ENCODE data around the gene DNAJC27.

Gene DNAJC27

GRCh38 chr2:24958411-24958935 is 13.3 kb downstream of the DNAJC27 start:
- no peak for TF ChIP-seq JUND (IDR thresholded peaks at IDR 0.05; ENCODE audit: low read depth)
- no peak for DNase-seq (ENCODE audit: low read depth in 1 of 2, low spot score in 1 of 2)
- in situ Hi-C loops (cut with HindIII; ENCODE audit: low pct_unique_long_range_greater_than_20kb, low sequenced_read_pairs): no loop called here

GRCh38 chr2:24957976-24958375 is 13.8 kb downstream of the DNAJC27 start:
- in situ Hi-C loops (cut with HindIII; ENCODE audit: low pct_unique_long_range_greater_than_20kb, low sequenced_read_pairs): no loop called here
- DNase-seq (ENCODE audit: low read depth in 1 of 2, low spot score in 1 of 2): no peak
- TF ChIP-seq JUND (IDR thresholded peaks at IDR 0.05; ENCODE audit: low read depth): no peak

- no peak for DNase-seq (ENCODE audit: low read depth in 1 of 2, low spot score in 1 of 2)
- in situ Hi-C loops (cut with HindIII; ENCODE audit: low pct_unique_long_range_greater_than_20kb, low sequenced_read_pairs): no loop called here
- no peak for TF ChIP-seq JUND (IDR thresholded peaks at IDR 0.05; ENCODE audit: low read depth)
Observed at GRCh38 chr2:24957221-24957620, 14.5 kb downstream of the DNAJC27 start.

- TF ChIP-seq JUND (IDR thresholded peaks at IDR 0.05; ENCODE audit: low read depth): no peak
- no peak for DNase-seq (ENCODE audit: low read depth in 1 of 2, low spot score in 1 of 2)
- in situ Hi-C loops (cut with HindIII; ENCODE audit: low pct_unique_long_range_greater_than_20kb, low sequenced_read_pairs): no loop called here
Observed at GRCh38 chr2:24955921-24956320, 15.8 kb downstream of the DNAJC27 start.

GRCh38 chr2:24955232-24955631 is 16.5 kb downstream of the DNAJC27 start:
- DNase-seq (ENCODE audit: low read depth in 1 of 2, low spot score in 1 of 2): no peak
- in situ Hi-C loops (cut with HindIII; ENCODE audit: low pct_unique_long_range_greater_than_20kb, low sequenced_read_pairs): no loop called here
- no peak for TF ChIP-seq JUND (IDR thresholded peaks at IDR 0.05; ENCODE audit: low read depth)

- DNase-seq (ENCODE audit: low read depth in 1 of 2, low spot score in 1 of 2): no peak
- in situ Hi-C loops (cut with HindIII; ENCODE audit: low pct_unique_long_range_greater_than_20kb, low sequenced_read_pairs): no loop called here
- no peak for TF ChIP-seq JUND (IDR thresholded peaks at IDR 0.05; ENCODE audit: low read depth)
Observed at GRCh38 chr2:24950102-24950501, 21.7 kb downstream of the DNAJC27 start.

- in situ Hi-C loops (cut with HindIII; ENCODE audit: low pct_unique_long_range_greater_than_20kb, low sequenced_read_pairs): no loop called here
- no peak for TF ChIP-seq JUND (IDR thresholded peaks at IDR 0.05; ENCODE audit: low read depth)
- DNase-seq (ENCODE audit: low read depth in 1 of 2, low spot score in 1 of 2): no peak
Observed at GRCh38 chr2:24948506-24948905, 23.2 kb downstream of the DNAJC27 start.

- TF ChIP-seq JUND (IDR thresholded peaks at IDR 0.05; ENCODE audit: low read depth): no peak
- no peak for DNase-seq (ENCODE audit: low read depth in 1 of 2, low spot score in 1 of 2)
- in situ Hi-C loops (cut with HindIII; ENCODE audit: low pct_unique_long_range_greater_than_20kb, low sequenced_read_pairs): no loop called here
Observed at GRCh38 chr2:24947561-24948157, 24.1 kb downstream of the DNAJC27 start.

- in situ Hi-C loops (cut with HindIII; ENCODE audit: low pct_unique_long_range_greater_than_20kb, low sequenced_read_pairs): no loop called here
- TF ChIP-seq JUND (IDR thresholded peaks at IDR 0.05; ENCODE audit: low read depth): no peak
- no peak for DNase-seq (ENCODE audit: low read depth in 1 of 2, low spot score in 1 of 2)
Observed at GRCh38 chr2:24945907-24946306, 25.8 kb downstream of the DNAJC27 start.

- in situ Hi-C loops (cut with HindIII; ENCODE audit: low pct_unique_long_range_greater_than_20kb, low sequenced_read_pairs): no loop called here
- no peak for TF ChIP-seq JUND (IDR thresholded peaks at IDR 0.05; ENCODE audit: low read depth)
- DNase-seq (ENCODE audit: low read depth in 1 of 2, low spot score in 1 of 2): no peak
Observed at GRCh38 chr2:24943427-24944053, 28.2 kb downstream of the DNAJC27 start.

GRCh38 chr2:24939353-24939752 is 32.4 kb downstream of the DNAJC27 start:
- DNase-seq (ENCODE audit: low read depth in 1 of 2, low spot score in 1 of 2): no peak
- no peak for TF ChIP-seq JUND (IDR thresholded peaks at IDR 0.05; ENCODE audit: low read depth)
- in situ Hi-C loops (cut with HindIII; ENCODE audit: low pct_unique_long_range_greater_than_20kb, low sequenced_read_pairs): no loop called here

GRCh38 chr2:24937236-24937635 is 34.5 kb downstream of the DNAJC27 start:
- in situ Hi-C loops (cut with HindIII; ENCODE audit: low pct_unique_long_range_greater_than_20kb, low sequenced_read_pairs): no loop called here
- no peak for TF ChIP-seq JUND (IDR thresholded peaks at IDR 0.05; ENCODE audit: low read depth)

GRCh38 chr2:24935145-24935544 is 36.6 kb downstream of the DNAJC27 start:
- no peak for TF ChIP-seq JUND (IDR thresholded peaks at IDR 0.05; ENCODE audit: low read depth)
- in situ Hi-C loops (cut with HindIII; ENCODE audit: low pct_unique_long_range_greater_than_20kb, low sequenced_read_pairs): no loop called here
- DNase-seq (ENCODE audit: low read depth in 1 of 2, low spot score in 1 of 2): no peak

More at GRCh38 chr2:24937236-24937635, 34.5 kb downstream of the DNAJC27 start:
- DNase-seq (ENCODE audit: low read depth in 1 of 2, low spot score in 1 of 2): no peak

All from T47D (cell line).